Measurements from ENCODE around the gene TCF4.
A peak's percentile ranks its signal among the peaks of the same experiment; 100 is the strongest.

Gene TCF4

DNA sequence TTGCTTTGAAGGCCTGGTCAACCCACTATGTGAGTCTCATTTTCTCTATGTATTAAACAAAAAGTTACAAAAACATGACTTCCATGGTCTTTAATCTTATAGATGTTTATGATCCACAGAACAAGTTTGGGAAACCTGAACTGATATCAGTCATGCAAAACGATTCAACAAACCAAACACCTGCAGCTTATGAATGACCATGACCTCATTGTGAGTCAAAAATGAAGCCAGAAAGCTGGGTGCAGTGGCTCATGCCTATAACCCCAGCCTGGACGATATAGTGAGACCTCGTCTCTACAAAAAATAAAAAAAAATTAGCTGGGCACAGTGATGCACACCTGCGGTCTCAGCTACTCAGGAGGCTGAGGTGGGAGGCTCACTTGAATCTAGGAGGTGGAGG lies 358.3 kb downstream of the TCF4 start:
- Histone ChIP-seq H3K36me3 (ENCODE audit: insufficient read depth, low read length) (peaks cover 21% of the 10 kb centered on the region), H3K27ac (ENCODE audit: low read depth, low read length) (no peak overlapping the region), H3K4me1 (ENCODE audit: insufficient read depth, low read length) (peaks cover 11% of the 10 kb centered on the region), H3K9me3 (ENCODE audit: low read length) (no peaks in the 10 kb centered on the region), H3K4me3 (ENCODE audit: low read depth in 1 of 2, low read length in 2 of 2) (no peak overlapping the region), H3K27me3 (ENCODE audit: control insufficient read depth in 1 of 2, insufficient read depth in 2 of 2, low read length in 2 of 2) (no peaks in the 10 kb centered on the region), H3K9ac (ENCODE audit: low read length) (no peak overlapping the region)

DNA sequence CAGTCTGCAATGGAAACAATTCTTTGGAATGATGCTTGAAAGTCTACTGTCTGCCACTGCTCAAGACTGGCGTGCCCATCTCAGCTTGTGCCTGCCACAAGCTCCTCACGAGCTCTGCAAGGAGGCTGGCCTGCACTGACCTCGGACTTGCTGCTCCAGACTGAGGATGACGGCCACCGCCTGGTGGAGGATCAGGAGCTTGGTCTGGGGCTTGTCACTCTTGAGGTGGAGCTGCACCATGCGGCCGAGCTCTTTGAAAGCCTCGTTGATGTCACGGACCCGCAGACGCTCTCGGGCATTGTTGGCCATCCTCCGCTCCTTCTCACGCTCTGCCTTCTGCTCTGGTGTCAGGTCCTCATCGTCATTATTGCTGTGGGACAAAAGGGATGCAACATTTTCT lies 359.3 kb downstream of the TCF4 start:
- Histone ChIP-seq H3K27ac (ENCODE audit: low read depth, low read length) (peak overlapping the region; percentile 3), H3K36me3 (ENCODE audit: insufficient read depth, low read length) (peaks cover 21% of the 10 kb centered on the region), H3K4me3 (ENCODE audit: low read depth in 1 of 2, low read length in 2 of 2) (no peak overlapping the region), H3K9me3 (ENCODE audit: low read length) (no peaks in the 10 kb centered on the region), H3K4me1 (ENCODE audit: insufficient read depth, low read length) (peaks cover 7% of the 10 kb centered on the region), H3K27me3 (ENCODE audit: control insufficient read depth in 1 of 2, insufficient read depth in 2 of 2, low read length in 2 of 2) (no peaks in the 10 kb centered on the region), H3K9ac (ENCODE audit: low read length) (no peak overlapping the region)

DNA sequence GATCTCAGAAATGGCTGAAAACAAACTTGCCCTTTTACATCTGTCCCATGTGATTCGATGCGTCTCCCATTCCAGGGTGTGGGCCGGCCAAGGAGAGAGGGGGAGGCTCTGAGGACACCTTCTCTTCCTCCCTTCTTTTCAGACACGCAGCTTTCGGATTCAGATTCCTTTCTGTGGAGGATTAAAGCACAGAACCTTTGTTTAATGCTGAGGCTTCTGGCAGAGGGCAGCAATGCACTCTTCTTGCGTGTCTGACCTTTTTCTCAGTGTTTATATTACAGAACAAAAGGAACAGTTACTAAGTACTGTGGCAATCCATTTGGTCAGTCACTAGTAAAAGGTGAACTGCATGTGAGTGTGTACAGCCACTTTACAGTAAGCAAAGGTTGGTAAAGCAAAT lies 359.8 kb downstream of the TCF4 start:
- H3K27ac ChIP-seq (ENCODE audit: low read depth, low read length) = peak overlapping the region; percentile 3

DNA sequence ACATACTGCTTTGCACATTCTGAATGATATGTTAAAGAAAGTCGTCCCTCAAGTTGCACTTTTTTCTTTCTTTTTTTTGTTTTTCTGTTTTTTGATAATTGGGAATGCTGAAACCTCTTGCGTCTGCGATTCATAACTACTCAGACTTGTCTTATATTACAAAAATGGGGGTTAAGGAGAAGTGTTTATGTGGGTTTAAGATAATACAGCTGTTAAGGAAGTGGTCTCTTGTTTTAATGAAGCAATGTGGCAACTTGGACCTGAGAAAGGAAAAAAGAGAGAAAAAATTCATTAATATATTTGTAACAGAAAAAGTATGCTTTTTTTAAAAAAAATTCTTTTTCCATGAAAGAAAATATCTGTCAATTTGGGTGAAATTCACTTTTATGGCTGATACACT lies 360.2 kb downstream of the TCF4 start:
- Histone ChIP-seq H3K9me3 (ENCODE audit: low read length) (no peaks in the 10 kb centered on the region), H3K36me3 (ENCODE audit: insufficient read depth, low read length) (peaks cover 14% of the 10 kb centered on the region), H3K4me1 (ENCODE audit: insufficient read depth, low read length) (peaks cover 7% of the 10 kb centered on the region), H3K4me3 (ENCODE audit: low read depth in 1 of 2, low read length in 2 of 2) (no peak overlapping the region), H3K27me3 (ENCODE audit: control insufficient read depth in 1 of 2, insufficient read depth in 2 of 2, low read length in 2 of 2) (no peaks in the 10 kb centered on the region), H3K27ac (ENCODE audit: low read depth, low read length) (no peak overlapping the region), H3K9ac (ENCODE audit: low read length) (no peak overlapping the region)

More for the DNA sequence above, 359.8 kb downstream of the TCF4 start:
- no peaks in the 10 kb centered on the region for H3K9me3 ChIP-seq (ENCODE audit: low read length)
- H3K27me3 ChIP-seq (ENCODE audit: control insufficient read depth in 1 of 2, insufficient read depth in 2 of 2, low read length in 2 of 2) = no peaks in the 10 kb centered on the region
- H3K4me1 ChIP-seq (ENCODE audit: insufficient read depth, low read length) = peaks cover 7% of the 10 kb centered on the region
- H3K4me3 ChIP-seq (ENCODE audit: low read depth in 1 of 2, low read length in 2 of 2) = no peak overlapping the region
- H3K9ac ChIP-seq (ENCODE audit: low read length) = no peak overlapping the region
- H3K36me3 ChIP-seq (ENCODE audit: insufficient read depth, low read length) = peaks cover 16% of the 10 kb centered on the region

DNA sequence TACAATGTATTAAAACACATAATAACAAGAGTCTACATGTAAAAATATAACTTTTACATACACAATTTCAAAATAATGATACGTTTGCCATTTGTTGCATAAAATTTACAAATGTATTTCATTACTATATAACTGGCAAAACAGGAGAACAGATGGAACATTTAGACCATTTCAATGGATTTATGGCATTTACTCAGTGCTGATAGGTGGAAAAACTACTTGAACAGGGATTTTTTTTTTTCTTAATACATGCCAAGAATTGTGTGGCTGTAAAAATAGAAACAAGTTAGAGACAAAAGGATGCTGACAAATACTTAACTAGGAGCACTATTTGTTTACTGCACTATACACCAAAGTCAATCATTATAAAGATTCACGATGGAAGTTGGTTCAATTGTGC lies 361.9 kb downstream of the TCF4 start:
- H3K27me3 ChIP-seq (ENCODE audit: control insufficient read depth in 1 of 2, insufficient read depth in 2 of 2, low read length in 2 of 2) = no peaks in the 10 kb centered on the region
- peaks cover 7% of the 10 kb centered on the region for H3K4me1 ChIP-seq (ENCODE audit: insufficient read depth, low read length)
- H3K9me3 ChIP-seq (ENCODE audit: low read length) = no peaks in the 10 kb centered on the region
- H3K27ac ChIP-seq (ENCODE audit: low read depth, low read length) = no peak overlapping the region
- H3K36me3 ChIP-seq (ENCODE audit: insufficient read depth, low read length) = peaks cover 5% of the 10 kb centered on the region
- no peak overlapping the region for H3K9ac ChIP-seq (ENCODE audit: low read length)
- H3K4me3 ChIP-seq (ENCODE audit: low read depth in 1 of 2, low read length in 2 of 2) = no peak overlapping the region

DNA sequence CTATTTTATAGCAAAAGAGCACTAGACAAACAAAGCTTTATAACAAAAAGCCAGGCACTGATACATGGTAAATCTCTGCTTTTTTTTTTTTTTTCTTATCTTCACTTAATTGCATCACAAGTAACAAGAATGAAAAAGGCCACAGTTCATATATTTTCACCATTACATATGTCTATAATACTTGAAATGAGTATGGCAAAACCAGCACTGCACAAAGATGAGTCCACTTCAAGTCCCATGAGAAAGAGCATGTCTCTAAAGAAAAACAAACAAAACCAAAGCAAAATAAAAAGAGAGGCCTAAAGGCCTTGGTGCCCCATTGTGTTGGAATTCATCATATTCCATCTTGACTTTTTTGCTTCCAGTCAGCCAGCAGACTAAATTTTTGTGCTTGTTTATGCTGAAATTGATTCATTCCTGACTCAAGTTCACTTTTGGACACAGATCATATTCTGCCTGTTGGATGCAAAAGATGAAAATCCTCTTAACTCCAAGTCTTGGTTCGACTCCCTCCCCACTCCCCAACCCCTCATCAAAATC lies 363.8 kb downstream of the TCF4 start:
- Histone ChIP-seq H3K27ac (ENCODE audit: low read depth, low read length) (no peak overlapping the region), H3K36me3 (ENCODE audit: insufficient read depth, low read length) (no peaks in the 10 kb centered on the region), H3K9me3 (ENCODE audit: low read length) (no peaks in the 10 kb centered on the region), H3K27me3 (ENCODE audit: control insufficient read depth in 1 of 2, insufficient read depth in 2 of 2, low read length in 2 of 2) (no peaks in the 10 kb centered on the region), H3K9ac (ENCODE audit: low read length) (no peak overlapping the region), H3K4me3 (ENCODE audit: low read depth in 1 of 2, low read length in 2 of 2) (no peak overlapping the region), H3K4me1 (ENCODE audit: insufficient read depth, low read length) (peaks cover 7% of the 10 kb centered on the region)

DNA sequence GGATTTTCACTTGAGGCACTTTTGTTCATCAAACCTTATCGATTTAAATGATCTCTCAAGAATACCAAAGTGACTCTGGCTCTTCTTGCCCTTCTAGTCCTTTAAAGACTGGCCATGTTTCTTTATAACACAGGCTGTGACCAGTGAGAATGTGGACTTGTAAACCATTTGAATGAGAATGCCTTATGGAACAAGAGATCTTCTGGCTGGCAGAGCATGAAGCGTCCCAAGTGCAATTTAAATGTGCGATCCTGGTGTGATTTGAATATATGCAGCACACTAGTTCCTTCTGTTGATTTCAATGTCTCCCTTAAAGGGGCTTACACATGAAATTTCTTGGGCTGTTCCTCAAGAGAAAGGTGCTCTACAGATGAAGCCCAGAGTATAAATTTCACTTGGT lies 366.4 kb downstream of the TCF4 start:
- no peaks in the 10 kb centered on the region for H3K36me3 ChIP-seq (ENCODE audit: insufficient read depth, low read length)
- no peak overlapping the region for H3K4me3 ChIP-seq (ENCODE audit: low read depth in 1 of 2, low read length in 2 of 2)
- no peaks in the 10 kb centered on the region for H3K4me1 ChIP-seq (ENCODE audit: insufficient read depth, low read length)
- H3K27ac ChIP-seq (ENCODE audit: low read depth, low read length) = no peak overlapping the region
- H3K27me3 ChIP-seq (ENCODE audit: control insufficient read depth in 1 of 2, insufficient read depth in 2 of 2, low read length in 2 of 2) = no peaks in the 10 kb centered on the region
- no peak overlapping the region for H3K9ac ChIP-seq (ENCODE audit: low read length)
- no peaks in the 10 kb centered on the region for H3K9me3 ChIP-seq (ENCODE audit: low read length)

DNA sequence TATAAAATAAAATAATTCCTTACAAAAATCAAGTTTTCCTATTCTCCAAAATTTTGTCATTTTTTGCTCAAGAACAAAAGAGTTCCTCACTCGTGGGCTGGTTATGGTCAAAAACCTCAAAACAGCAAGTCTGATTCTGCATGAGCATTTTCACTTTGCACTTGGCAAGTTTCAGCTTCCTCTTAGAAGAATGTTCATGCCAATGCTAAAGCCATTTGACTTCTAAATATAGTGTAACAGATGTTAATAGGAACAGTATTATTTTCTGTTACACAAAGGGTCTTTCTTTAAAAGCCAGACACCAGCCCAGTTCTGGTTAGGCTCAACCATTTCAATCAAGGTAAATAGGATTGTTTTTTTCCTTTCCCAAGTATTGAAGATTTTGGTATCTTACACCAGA lies 367.5 kb downstream of the TCF4 start:
- no peak overlapping the region for H3K27ac ChIP-seq (ENCODE audit: low read depth, low read length)
- no peaks in the 10 kb centered on the region for H3K9me3 ChIP-seq (ENCODE audit: low read length)
- no peaks in the 10 kb centered on the region for H3K36me3 ChIP-seq (ENCODE audit: insufficient read depth, low read length)
- no peak overlapping the region for H3K4me3 ChIP-seq (ENCODE audit: low read depth in 1 of 2, low read length in 2 of 2)
- no peak overlapping the region for H3K9ac ChIP-seq (ENCODE audit: low read length)
- no peaks in the 10 kb centered on the region for H3K27me3 ChIP-seq (ENCODE audit: control insufficient read depth in 1 of 2, insufficient read depth in 2 of 2, low read length in 2 of 2)
- no peaks in the 10 kb centered on the region for H3K4me1 ChIP-seq (ENCODE audit: insufficient read depth, low read length)

DNA sequence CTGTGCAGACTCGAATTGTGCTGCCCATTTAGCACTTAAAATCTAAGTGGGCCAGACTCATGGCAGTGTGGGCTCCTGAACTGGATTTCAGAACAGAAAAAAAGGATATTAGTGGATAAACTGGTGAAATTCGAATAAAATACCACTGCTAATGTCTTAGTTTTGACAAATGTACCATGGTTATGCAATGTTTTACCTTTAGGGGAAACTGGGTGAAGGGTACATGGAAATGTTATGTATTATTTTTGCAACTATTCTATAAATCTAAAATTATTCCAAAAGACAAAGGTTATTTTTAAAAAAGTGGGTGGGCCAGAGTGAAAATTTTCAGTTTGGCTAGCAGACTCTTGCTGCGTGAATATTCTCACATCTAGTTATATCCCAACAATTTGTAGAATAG lies 368.2 kb downstream of the TCF4 start:
- H3K27ac ChIP-seq (ENCODE audit: low read depth, low read length) = no peak overlapping the region
- H3K27me3 ChIP-seq (ENCODE audit: control insufficient read depth in 1 of 2, insufficient read depth in 2 of 2, low read length in 2 of 2) = no peaks in the 10 kb centered on the region
- no peak overlapping the region for H3K9ac ChIP-seq (ENCODE audit: low read length)
- no peaks in the 10 kb centered on the region for H3K9me3 ChIP-seq (ENCODE audit: low read length)
- H3K36me3 ChIP-seq (ENCODE audit: insufficient read depth, low read length) = no peaks in the 10 kb centered on the region
- H3K4me1 ChIP-seq (ENCODE audit: insufficient read depth, low read length) = no peaks in the 10 kb centered on the region
- no peak overlapping the region for H3K4me3 ChIP-seq (ENCODE audit: low read depth in 1 of 2, low read length in 2 of 2)

DNA sequence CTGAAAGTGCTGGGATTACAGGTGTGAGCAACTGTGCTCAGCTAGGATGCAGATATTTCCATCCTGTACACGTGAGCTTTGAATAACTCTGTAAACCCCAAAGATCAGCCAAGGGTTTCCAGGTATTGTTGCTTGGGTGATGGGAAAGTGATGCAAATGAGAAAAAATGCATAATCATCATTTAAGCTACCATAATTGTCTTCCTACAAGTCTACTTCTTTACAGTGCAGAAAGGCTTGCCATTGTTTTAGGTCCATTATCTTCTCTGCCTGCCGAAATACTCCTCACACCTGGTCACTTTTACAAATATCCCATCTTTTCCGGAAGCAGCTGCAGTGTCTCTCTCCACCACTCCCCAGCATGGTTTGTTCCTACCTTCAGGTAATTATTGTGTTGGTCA lies 368.9 kb downstream of the TCF4 start:
- H3K4me1 ChIP-seq (ENCODE audit: insufficient read depth, low read length) = no peaks in the 10 kb centered on the region
- H3K4me3 ChIP-seq (ENCODE audit: low read depth in 1 of 2, low read length in 2 of 2) = no peak overlapping the region
- H3K36me3 ChIP-seq (ENCODE audit: insufficient read depth, low read length) = no peaks in the 10 kb centered on the region
- no peak overlapping the region for H3K9ac ChIP-seq (ENCODE audit: low read length)
- no peaks in the 10 kb centered on the region for H3K9me3 ChIP-seq (ENCODE audit: low read length)
- no peaks in the 10 kb centered on the region for H3K27me3 ChIP-seq (ENCODE audit: control insufficient read depth in 1 of 2, insufficient read depth in 2 of 2, low read length in 2 of 2)
- H3K27ac ChIP-seq (ENCODE audit: low read depth, low read length) = no peak overlapping the region

DNA sequence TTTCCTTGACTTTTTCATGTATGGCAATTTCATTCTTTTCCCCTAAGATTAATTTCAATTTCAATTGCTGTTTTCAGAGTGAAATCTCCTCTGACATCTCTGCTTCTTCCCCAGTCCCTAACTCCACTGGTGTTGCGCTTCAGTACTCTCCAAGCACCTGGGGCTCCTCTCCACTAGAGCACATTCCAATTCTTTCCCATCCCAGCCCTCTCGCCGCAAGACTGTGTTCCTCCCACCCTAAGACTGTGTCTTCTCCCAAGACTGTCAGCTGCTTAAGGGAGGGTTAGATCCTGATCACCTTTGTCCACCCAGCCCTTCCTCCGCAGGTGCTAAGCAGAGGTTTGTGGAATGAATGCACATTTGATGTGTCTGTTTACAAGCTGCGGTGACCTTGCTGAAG lies 373.0 kb downstream of the TCF4 start:
- H3K27ac ChIP-seq (ENCODE audit: low read depth, low read length) = no peak overlapping the region
- no peaks in the 10 kb centered on the region for H3K9me3 ChIP-seq (ENCODE audit: low read length)
- no peak overlapping the region for H3K9ac ChIP-seq (ENCODE audit: low read length)
- no peaks in the 10 kb centered on the region for H3K36me3 ChIP-seq (ENCODE audit: insufficient read depth, low read length)
- H3K4me1 ChIP-seq (ENCODE audit: insufficient read depth, low read length) = no peaks in the 10 kb centered on the region
- H3K4me3 ChIP-seq (ENCODE audit: low read depth in 1 of 2, low read length in 2 of 2) = no peak overlapping the region
- no peaks in the 10 kb centered on the region for H3K27me3 ChIP-seq (ENCODE audit: control insufficient read depth in 1 of 2, insufficient read depth in 2 of 2, low read length in 2 of 2)

DNA sequence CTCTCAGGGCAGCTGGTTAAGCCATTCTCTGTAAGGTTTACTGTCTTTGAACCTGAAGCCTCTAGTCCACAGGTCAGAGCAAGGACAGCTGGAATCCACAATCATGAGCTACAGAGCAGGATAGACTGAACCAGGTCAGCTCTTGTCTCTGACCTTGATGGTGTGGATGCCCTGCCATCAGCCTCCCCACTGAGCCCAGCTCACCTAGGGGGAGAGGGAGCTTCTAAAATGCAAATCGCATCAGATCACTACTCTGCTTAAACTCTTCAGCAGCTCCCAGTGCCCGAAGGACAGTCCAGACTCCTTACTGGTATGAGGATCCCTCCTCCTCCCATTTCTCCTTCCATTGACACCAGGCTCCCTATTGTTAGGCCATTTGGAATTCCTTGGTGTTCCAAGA lies 373.5 kb downstream of the TCF4 start:
- H3K4me1 ChIP-seq (ENCODE audit: insufficient read depth, low read length) = no peaks in the 10 kb centered on the region
- no peak overlapping the region for H3K27ac ChIP-seq (ENCODE audit: low read depth, low read length)
- H3K27me3 ChIP-seq (ENCODE audit: control insufficient read depth in 1 of 2, insufficient read depth in 2 of 2, low read length in 2 of 2) = no peaks in the 10 kb centered on the region
- no peak overlapping the region for H3K4me3 ChIP-seq (ENCODE audit: low read depth in 1 of 2, low read length in 2 of 2)
- no peaks in the 10 kb centered on the region for H3K36me3 ChIP-seq (ENCODE audit: insufficient read depth, low read length)
- H3K9me3 ChIP-seq (ENCODE audit: low read length) = no peaks in the 10 kb centered on the region
- H3K9ac ChIP-seq (ENCODE audit: low read length) = no peak overlapping the region

Measured in muscle layer of colon (tissue), 2 donors.